Vagina (tissue), 2 donors: ENCODE results near the gene WAPL.

ENCODE experiments used
- POLR2A ChIP-seq, 2 donors: fragments of 450-650 bp; IDR thresholded peaks; one replicate each; pipeline ENCODE4 v1.6.1; 2017; ENCODE audit warnings: antibody characterized with exemption in 2 of 2, mild to moderate bottlenecking in 2 of 2, moderate library complexity in 2 of 2
- POLR2AphosphoS5 ChIP-seq, 2 donors: sonication (generic); formaldehyde crosslinking; IDR thresholded peaks; one replicate each; pipeline ENCODE4 v1.9.0; 2017; ENCODE audit warnings: antibody characterized with exemption in 2 of 2, mild to moderate bottlenecking in 2 of 2, low read depth in 1 of 2; ENCODE audit not compliant: insufficient read depth in 1 of 2
- TF ChIP-seq, protein P1 (sequence below), 3 experiments: fragments of 450-650 bp in 2 of 3; fragments of 200-600 bp in 1 of 3; sonication (generic) in 1 of 3; IDR thresholded peaks; one replicate each; pipeline ENCODE4 v1.5.1; 2017 to 2019; ENCODE audit warnings: antibody characterized with exemption in 3 of 3, mild to moderate bottlenecking in 2 of 3, moderate library complexity in 2 of 3

- TF ChIP-seq POLR2A (IDR thresholded peaks at IDR 0.05), result no peak
- TF ChIP-seq, protein P1, sequence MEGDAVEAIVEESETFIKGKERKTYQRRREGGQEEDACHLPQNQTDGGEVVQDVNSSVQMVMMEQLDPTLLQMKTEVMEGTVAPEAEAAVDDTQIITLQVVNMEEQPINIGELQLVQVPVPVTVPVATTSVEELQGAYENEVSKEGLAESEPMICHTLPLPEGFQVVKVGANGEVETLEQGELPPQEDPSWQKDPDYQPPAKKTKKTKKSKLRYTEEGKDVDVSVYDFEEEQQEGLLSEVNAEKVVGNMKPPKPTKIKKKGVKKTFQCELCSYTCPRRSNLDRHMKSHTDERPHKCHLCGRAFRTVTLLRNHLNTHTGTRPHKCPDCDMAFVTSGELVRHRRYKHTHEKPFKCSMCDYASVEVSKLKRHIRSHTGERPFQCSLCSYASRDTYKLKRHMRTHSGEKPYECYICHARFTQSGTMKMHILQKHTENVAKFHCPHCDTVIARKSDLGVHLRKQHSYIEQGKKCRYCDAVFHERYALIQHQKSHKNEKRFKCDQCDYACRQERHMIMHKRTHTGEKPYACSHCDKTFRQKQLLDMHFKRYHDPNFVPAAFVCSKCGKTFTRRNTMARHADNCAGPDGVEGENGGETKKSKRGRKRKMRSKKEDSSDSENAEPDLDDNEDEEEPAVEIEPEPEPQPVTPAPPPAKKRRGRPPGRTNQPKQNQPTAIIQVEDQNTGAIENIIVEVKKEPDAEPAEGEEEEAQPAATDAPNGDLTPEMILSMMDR (IDR thresholded peaks at IDR 0.05), result no peak
- no peak for TF ChIP-seq POLR2AphosphoS5 (IDR thresholded peaks at IDR 0.05; ENCODE audit: insufficient read depth in 1 of 2, low read depth in 1 of 2)
Observed at GRCh38 chr10:86472061-86472460, 49.5 kb downstream of the WAPL start.
